ENCODE results near the gene TP53. TPM values are rescaled to one million over a fixed set of nuclear protein-coding genes. Genes with fewer than 3 reads are reported as not detected.

The TP53 gene
- total RNA-seq, 5 donors from 2014 or later (not counting 1 experiment from before 2014, with no cell fraction given) = 65.1 to 108 (median 93.5) TPM

DNA sequence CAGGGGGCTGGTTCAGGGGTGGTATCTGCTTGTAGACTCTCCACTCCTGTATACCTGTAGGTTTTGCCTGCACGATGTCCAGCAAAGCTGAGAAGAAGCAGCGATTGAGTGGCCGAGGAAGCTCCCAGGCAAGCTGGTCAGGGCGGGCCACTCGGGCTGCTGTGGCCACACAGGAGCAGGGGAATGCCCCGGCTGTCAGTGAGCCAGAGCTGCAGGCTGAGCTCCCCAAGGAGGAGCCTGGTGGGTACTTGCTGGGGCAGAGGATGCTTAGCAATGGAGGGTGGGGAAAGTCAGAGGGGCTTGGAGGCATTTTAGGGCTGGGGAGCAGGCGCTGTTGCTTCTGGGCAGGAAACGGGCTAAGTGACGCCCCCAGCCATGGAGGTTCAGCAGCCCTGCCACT is 32.4 kb upstream of the TP53 start:
- WGBS (ENCODE audit: insufficient coverage) = 73% methylated on average over 8 of the region's 9 CpGs
- ATAC-seq (replicated peaks in 1 of 4) (no peak), DNase-seq (no peak)
- ChIA-PET CTCF (no interaction called here), POLR2A (no interaction called here)
- Histone ChIP-seq H3K9me3 (no peaks in the 10 kb centered on the region), H3K4me3 (ENCODE audit: control insufficient read depth in 1 of 2, extremely low read depth in 1 of 2, low read length in 1 of 2) (no peak overlapping the region), H3K4me1 (ENCODE audit: control insufficient read depth in 1 of 2, extremely low read depth in 1 of 2, insufficient read depth in 2 of 2, low read length in 2 of 2) (peaks cover 0 to 18% of the 10 kb centered on the region in 2 experiments), H3K27me3 (replicated peaks in 1 of 2; ENCODE audit: control insufficient read depth in 2 of 2, extremely low read depth in 1 of 2, insufficient read depth in 2 of 2, low read length in 1 of 2) (peaks cover 2 to 67% of the 10 kb centered on the region in 2 experiments), H3K27ac (ENCODE audit: low read length) (no peak overlapping the region), H3K36me3 (ENCODE audit: control insufficient read depth in 2 of 2, extremely low read depth in 1 of 2, insufficient read depth in 1 of 2, low read length in 1 of 2) (no peaks in the 10 kb centered on the region)
- Mint-ChIP-seq H3K4me3 (no peak overlapping the region), H3K4me1 (peaks cover 8 to 19% (median 13%) of the 10 kb centered on the region in 3 donors), H3K36me3 (no peaks in the 10 kb centered on the region), H3K9me3 (no peaks in the 10 kb centered on the region), H3K27me3 (peaks cover 61 to 74% of the 10 kb centered on the region in 2 donors), H3K27ac (no peak overlapping the region)

DNA sequence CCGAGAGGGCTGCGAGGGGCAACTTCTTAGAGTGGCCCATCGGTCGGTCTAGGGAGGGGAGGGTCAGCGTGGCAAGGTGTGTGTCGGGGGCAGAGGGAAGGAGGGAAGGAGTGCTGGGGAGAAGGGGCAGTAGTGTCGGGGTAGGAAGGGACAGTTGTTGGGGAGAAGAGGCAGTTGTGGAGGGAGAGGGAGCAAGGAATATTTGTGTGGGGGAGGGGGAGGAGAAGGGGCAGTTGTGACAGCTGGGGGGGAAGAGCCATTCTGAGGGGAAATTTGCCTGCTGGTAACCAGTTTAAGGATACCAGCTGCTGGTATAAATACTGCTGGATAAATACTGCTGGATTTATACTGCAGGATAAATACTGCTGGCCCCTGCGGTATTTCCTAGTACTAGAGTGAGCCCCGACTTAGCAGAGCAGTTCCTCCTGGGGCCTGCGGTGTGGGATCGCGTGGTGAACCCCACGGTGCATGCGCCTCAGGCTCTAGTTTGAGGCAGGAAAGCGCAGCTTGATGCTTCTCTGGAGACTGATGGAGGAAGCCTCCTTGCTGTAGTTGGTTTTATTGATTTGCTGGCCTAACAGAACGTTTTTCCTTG is 30.6 kb upstream of the TP53 start:
- peak overlapping the region in 1 of 2 donors; percentile 57 for H3K4me3 ChIP-seq (ENCODE audit: control insufficient read depth in 1 of 2, extremely low read depth in 1 of 2, low read length in 1 of 2)
- no peaks in the 10 kb centered on the region for H3K9me3 ChIP-seq
- Mint-ChIP-seq H3K36me3 (no peaks in the 10 kb centered on the region), H3K4me3 (peak overlapping the region; percentile 28 to 70 (median 49)), H3K4me1 (peaks cover 13 to 23% (median 14%) of the 10 kb centered on the region in 3 donors), H3K27ac (no peak overlapping the region), H3K9me3 (no peaks in the 10 kb centered on the region), H3K27me3 (peaks cover 61 to 80% of the 10 kb centered on the region in 2 donors)
- peak; percentile 66 to 82 (median 80) for ATAC-seq (replicated peaks in 1 of 4)
- DNase-seq = peak in 20 of 35 experiments; percentile 15 to 40 (median 28)
- H3K36me3 ChIP-seq (ENCODE audit: control insufficient read depth in 2 of 2, extremely low read depth in 1 of 2, insufficient read depth in 1 of 2, low read length in 1 of 2) = no peaks in the 10 kb centered on the region
- H3K27ac ChIP-seq (ENCODE audit: low read length) = no peak overlapping the region
- peaks cover 0 to 21% of the 10 kb centered on the region in 2 experiments for H3K4me1 ChIP-seq (ENCODE audit: control insufficient read depth in 1 of 2, extremely low read depth in 1 of 2, insufficient read depth in 2 of 2, low read length in 2 of 2)
- WGBS (ENCODE audit: insufficient coverage) = 4% methylated on average over 15 of the region's 16 CpGs
- ChIA-PET CTCF (no interaction called here), POLR2A (no interaction called here)
- peaks cover 0 to 75% of the 10 kb centered on the region in 2 experiments for H3K27me3 ChIP-seq (replicated peaks in 1 of 2; ENCODE audit: control insufficient read depth in 2 of 2, extremely low read depth in 1 of 2, insufficient read depth in 2 of 2, low read length in 1 of 2)

DNA sequence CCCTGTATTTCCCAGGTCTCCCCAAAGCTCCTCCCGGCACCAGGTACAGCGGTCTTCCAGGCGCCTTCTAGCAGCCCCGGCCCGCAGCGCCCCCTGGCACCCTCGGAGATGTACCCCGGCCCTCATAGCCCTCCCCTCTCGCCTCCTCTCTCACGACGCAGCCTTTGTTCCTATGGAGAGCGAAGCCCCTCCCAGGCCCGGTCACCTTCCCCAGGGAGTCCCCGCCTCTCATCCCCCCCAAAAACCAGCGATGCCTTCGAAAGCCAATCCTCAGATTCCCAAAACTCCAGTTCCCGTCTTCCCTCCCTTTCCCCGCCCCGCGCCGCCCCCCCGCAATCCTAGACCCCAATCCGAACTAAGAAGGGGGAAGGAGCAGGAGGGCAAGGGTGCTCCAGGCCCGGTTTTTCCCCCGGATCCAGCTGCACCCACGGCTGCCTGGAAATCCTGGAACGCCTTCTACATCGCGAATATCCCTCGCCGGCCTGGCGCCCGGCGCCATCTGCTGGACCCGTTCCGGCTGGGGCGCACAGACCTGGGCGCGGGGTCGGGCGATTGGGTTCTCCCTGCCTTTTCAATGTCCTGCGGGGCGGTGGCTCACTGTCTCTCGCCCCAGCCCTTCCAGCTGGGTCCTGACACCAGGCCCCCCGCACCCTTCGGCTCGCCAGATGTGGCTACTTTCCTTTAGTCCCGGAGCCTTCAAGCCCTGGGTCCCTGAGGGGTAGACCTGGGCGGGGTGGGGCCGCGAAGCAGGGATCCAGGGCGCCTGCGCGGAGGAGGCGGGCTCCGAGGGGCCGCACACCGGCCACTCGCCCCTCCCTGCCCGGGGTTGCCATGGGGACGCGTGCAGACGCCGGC is 29.8 kb upstream of the TP53 start, which contains the start of gene DNAH2:
DNAH2 (plus strand) TSS at position 844 of the 855 bp plus-strand sequence. CDS start 1,991 bp downstream, outside the sequence.
- ChIA-PET POLR2A (no interaction called here), CTCF (no interaction called here)
- Mint-ChIP-seq H3K36me3 (no peaks in the 10 kb centered on the region), H3K4me3 (peak within 1 kb of the TSS; percentile 67 to 71 (median 70)), H3K27me3 (peaks cover 63 to 82% of the 10 kb centered on the region in 2 donors), H3K9me3 (no peaks in the 10 kb centered on the region), H3K27ac (no peak within 1 kb of the TSS), H3K4me1 (peaks cover 14 to 25% (median 21%) of the 10 kb centered on the region in 3 donors)
- Histone ChIP-seq H3K4me3 (ENCODE audit: control insufficient read depth in 1 of 2, extremely low read depth in 1 of 2, low read length in 1 of 2) (peak within 1 kb of the TSS; percentile 28 to 57), H3K27me3 (replicated peaks in 1 of 2; ENCODE audit: control insufficient read depth in 2 of 2, extremely low read depth in 1 of 2, insufficient read depth in 2 of 2, low read length in 1 of 2) (peaks cover 0 to 82% of the 10 kb centered on the region in 2 experiments), H3K36me3 (ENCODE audit: control insufficient read depth in 2 of 2, extremely low read depth in 1 of 2, insufficient read depth in 1 of 2, low read length in 1 of 2) (no peaks in the 10 kb centered on the region), H3K27ac (ENCODE audit: low read length) (no peak within 1 kb of the TSS), H3K4me1 (ENCODE audit: control insufficient read depth in 1 of 2, extremely low read depth in 1 of 2, insufficient read depth in 2 of 2, low read length in 2 of 2) (peaks cover 0 to 21% of the 10 kb centered on the region in 2 experiments), H3K9me3 (no peaks in the 10 kb centered on the region)
- ATAC-seq (replicated peaks in 1 of 4) (peak; percentile 53 to 68 (median 62)), DNase-seq (peak in 5 of 35 experiments; percentile 16 to 33 (median 22))
- WGBS (ENCODE audit: insufficient coverage) = under 1% methylated on average over 48 of the region's 64 CpGs

DNA sequence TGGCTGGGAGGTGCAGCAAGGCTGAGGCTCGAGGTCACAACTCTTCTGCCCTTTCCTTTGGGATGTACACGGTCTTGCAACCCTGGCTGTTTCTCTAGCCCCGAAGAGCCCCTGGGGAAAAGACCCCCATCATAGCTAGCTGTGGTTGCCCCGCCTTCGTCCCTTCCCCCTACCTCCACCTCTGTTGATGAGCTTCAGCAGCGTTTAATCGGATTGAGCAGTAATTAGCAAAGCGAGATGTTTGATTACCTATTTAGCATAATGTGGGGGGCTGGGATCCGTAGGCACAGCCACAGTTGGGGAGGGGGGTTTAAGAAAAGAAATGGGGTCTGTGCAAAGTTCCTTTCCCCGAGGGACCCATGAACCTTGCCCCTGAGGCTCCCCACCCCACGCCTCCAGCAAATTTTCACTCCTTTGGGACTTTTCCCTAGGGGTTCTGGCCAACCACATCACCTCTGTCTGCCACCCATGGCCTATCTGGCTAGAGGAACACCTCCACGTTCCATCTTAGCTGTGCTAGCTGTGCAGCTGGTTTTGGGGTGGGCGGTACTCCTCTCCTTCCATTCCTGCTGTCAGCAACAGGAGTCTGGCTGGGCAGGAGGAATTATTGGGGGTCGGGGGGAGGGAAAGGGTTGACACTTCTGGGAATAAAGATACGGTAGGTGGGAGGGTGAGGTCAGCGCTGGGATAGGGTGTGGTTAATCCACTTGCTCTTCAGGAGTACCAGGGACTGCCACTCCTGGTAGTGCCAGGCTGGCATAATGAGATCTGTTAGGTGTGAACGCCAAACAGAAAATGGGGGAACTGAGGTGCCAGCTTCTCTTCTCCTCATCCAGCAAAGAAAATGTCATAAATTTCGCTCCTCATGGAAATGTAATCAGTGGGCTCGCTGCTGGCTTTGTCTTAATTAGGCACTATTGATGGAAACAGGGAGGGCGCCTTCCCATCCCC is 28.9 kb upstream of the TP53 start:
- DNase-seq (no peak), ATAC-seq (replicated peaks in 1 of 4) (no peak)
- Histone ChIP-seq H3K27me3 (replicated peaks in 1 of 2; ENCODE audit: control insufficient read depth in 2 of 2, extremely low read depth in 1 of 2, insufficient read depth in 2 of 2, low read length in 1 of 2) (peaks cover 0 to 85% of the 10 kb centered on the region in 2 experiments), H3K9me3 (no peaks in the 10 kb centered on the region), H3K36me3 (ENCODE audit: control insufficient read depth in 2 of 2, extremely low read depth in 1 of 2, insufficient read depth in 1 of 2, low read length in 1 of 2) (no peaks in the 10 kb centered on the region), H3K4me3 (ENCODE audit: control insufficient read depth in 1 of 2, extremely low read depth in 1 of 2, low read length in 1 of 2) (no peak overlapping the region), H3K4me1 (ENCODE audit: control insufficient read depth in 1 of 2, extremely low read depth in 1 of 2, insufficient read depth in 2 of 2, low read length in 2 of 2) (peaks cover 0 to 21% of the 10 kb centered on the region in 2 experiments), H3K27ac (ENCODE audit: low read length) (no peak overlapping the region)
- Mint-ChIP-seq H3K9me3 (no peaks in the 10 kb centered on the region), H3K27ac (no peak overlapping the region), H3K27me3 (peaks cover 62 to 81% of the 10 kb centered on the region in 2 donors), H3K4me1 (peaks cover 16 to 28% (median 21%) of the 10 kb centered on the region in 3 donors), H3K36me3 (no peaks in the 10 kb centered on the region), H3K4me3 (peak overlapping the region in 1 of 3 donors; percentile 70)
- POLR2A ChIA-PET = no interaction called here
- 60% methylated on average over 5 of the region's 20 CpGs for WGBS (ENCODE audit: insufficient coverage)
- CTCF ChIA-PET = no interaction called here

DNA sequence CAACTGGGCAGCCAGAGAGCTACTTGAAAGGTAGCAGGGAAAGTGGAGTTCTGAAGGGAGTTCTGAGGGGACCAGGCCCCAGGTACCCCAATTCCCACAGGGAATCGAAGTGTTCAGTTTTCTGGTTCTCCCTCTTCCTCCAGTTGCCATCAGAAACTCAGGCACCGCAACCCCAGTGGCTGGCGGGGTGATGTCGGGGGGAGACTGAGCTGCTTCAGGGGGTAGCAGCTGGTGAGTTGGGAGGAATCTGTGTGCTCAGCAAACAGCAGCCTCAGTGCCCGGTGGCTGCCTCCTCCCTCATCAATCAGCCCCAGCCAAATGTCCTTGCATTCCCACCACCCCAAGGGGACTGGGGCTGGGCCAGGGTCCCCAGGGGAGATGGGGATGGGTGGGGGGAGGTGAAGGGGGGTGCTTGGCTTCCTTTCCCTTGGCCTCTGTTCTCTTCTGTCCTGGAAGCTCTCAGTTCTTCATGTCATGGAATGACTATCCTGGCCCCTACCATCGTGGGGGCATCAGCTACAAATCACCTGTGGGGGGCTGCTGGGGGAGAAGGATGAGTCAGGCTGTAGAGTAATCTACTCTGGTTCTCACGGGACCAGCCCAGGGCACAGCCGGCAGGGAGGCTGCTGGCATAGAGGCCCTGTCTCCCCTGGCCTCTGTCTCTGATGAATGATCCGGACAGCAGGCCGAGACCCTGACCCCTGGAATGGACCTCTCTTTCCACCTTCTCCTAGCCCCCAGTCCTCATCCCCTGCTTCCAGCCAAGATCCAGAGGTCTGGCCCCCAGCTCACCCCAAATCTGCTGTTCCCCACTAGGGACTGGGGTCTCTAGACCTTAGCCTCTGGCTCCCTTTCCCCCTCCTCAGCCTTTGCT is 27.7 kb upstream of the TP53 start:
- Mint-ChIP-seq H3K9me3 (no peaks in the 10 kb centered on the region), H3K36me3 (no peaks in the 10 kb centered on the region), H3K27ac (no peak overlapping the region), H3K4me1 (peaks cover 25 to 39% (median 32%) of the 10 kb centered on the region in 3 donors), H3K27me3 (peaks cover 64 to 83% of the 10 kb centered on the region in 2 donors), H3K4me3 (no peak overlapping the region)
- peaks cover 0 to 88% of the 10 kb centered on the region in 2 experiments for H3K27me3 ChIP-seq (replicated peaks in 1 of 2; ENCODE audit: control insufficient read depth in 2 of 2, extremely low read depth in 1 of 2, insufficient read depth in 2 of 2, low read length in 1 of 2)
- DNase-seq (no peak), ATAC-seq (replicated peaks in 1 of 4) (no peak)
- ChIA-PET POLR2A (no interaction called here), CTCF (no interaction called here)
- no peaks in the 10 kb centered on the region for H3K9me3 ChIP-seq
- peaks cover 3 to 26% of the 10 kb centered on the region in 2 experiments for H3K4me1 ChIP-seq (ENCODE audit: control insufficient read depth in 1 of 2, extremely low read depth in 1 of 2, insufficient read depth in 2 of 2, low read length in 2 of 2)
- 80% methylated on average over 5 of the region's 10 CpGs for WGBS (ENCODE audit: insufficient coverage)
- no peak overlapping the region for H3K27ac ChIP-seq (ENCODE audit: low read length)
- H3K4me3 ChIP-seq (ENCODE audit: control insufficient read depth in 1 of 2, extremely low read depth in 1 of 2, low read length in 1 of 2) = no peak overlapping the region
- no peaks in the 10 kb centered on the region for H3K36me3 ChIP-seq (ENCODE audit: control insufficient read depth in 2 of 2, extremely low read depth in 1 of 2, insufficient read depth in 1 of 2, low read length in 1 of 2)
